ENCODE measurements around the gene HADHA.

- no peak for TF ChIP-seq POLR2A (IDR thresholded peaks at IDR 0.05; ENCODE audit: low read length)
- TF ChIP-seq GATA1 (IDR thresholded peaks at IDR 0.05; ENCODE audit: low read depth, low read length) = no peak
These were observed 41.5 kb upstream of the HADHA start for GRCh38 chr2:26285931-26286330.

Measured in erythroblast (primary cell).